Measurements from ENCODE around the gene KCNMA1.
A peak's percentile ranks its signal among the peaks of the same experiment; 100 is the strongest.

Gene KCNMA1

GRCh38 chr10:77446700-77447099 is 190.9 kb downstream of the KCNMA1 start:
- DNase-seq (ENCODE audit: low spot score): no peak

DNA sequence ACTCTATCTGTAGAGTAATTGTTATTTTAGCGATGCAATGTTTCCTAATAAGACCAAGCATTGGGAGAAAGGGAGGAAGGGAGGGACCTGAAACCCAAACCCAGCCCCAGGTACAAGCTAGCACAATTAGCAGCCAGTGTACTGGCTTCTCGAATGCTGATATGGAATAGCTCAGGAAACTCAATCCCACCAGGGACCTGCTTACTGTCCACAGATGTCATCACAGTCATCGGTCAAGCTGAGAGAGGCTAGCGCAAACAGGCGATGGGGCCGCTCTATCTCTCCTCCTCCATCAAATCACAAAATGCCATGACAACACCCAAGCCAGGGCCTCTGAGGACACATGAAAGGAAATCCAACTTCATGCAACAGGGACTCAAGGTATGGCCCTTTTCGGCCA is 192.1 kb downstream of the KCNMA1 start:
- no peak for DNase-seq (ENCODE audit: low spot score)

GRCh38 chr10:77444041-77444440 is 193.6 kb downstream of the KCNMA1 start:
- no peak for DNase-seq (ENCODE audit: low spot score)

DNA sequence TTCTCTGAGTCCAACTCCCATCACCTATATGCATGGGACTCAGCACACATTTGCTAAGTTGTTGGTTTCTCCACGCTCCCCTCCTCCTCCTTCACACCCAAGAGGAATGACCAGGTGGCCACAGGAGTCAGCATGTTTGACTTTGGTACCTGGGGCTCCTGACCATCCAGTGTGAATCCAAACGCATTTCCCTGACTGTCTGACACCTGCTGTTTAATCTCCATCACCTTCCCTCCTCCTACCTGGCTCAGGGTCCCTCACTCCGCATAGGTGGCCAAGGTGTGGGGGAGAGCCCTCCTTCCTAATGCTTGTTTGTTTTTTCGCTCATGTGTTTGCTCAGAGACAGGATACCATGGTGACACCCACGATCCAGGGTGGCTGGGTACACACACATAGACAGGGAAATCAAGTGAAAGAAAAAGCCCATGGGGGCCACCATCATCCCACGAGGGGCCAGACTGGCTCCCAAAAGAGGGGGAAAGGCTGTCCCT is 194.9 kb downstream of the KCNMA1 start:
- no peak for DNase-seq (ENCODE audit: low spot score)

- no peak for DNase-seq (ENCODE audit: low spot score)
These were observed 196.0 kb downstream of the KCNMA1 start for GRCh38 chr10:77441353-77442166.

DNA sequence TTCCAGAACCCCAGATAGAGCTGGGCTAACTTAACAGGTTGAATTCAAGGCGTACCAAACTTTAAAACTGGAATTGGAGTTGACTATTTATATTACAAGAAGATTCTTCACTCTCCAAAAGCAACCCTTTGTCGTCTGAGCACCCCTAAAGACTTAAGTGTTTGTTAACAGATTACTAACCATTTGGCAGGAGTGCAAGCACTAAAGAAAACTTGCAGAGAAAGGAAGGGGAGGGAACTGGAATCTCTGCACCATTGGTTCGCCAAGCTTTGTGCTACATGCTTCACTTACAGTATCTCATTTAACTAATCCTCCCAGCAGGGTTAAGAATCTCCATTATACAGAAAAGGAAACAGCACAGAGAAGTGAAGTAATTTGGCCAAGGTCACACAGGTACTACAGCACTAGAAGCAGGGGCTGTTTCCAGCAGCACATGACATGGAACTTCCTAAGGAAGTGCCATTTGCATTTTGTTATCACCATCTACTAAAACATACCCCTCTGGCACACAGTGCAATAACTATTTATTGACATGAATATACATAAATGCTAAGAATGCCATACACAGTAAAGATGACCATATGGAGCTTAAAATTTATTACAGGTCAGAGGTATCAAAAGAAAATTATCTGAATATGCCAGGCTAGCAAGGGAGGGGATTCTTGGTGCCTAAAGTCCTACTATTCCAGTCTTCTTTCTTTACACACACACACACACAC is 201.2 kb downstream of the KCNMA1 start:
- DNase-seq (ENCODE audit: low spot score): no peak

GRCh38 chr10:77433546-77433945 is 204.1 kb downstream of the KCNMA1 start:
- no peak for DNase-seq (ENCODE audit: low spot score)

DNA sequence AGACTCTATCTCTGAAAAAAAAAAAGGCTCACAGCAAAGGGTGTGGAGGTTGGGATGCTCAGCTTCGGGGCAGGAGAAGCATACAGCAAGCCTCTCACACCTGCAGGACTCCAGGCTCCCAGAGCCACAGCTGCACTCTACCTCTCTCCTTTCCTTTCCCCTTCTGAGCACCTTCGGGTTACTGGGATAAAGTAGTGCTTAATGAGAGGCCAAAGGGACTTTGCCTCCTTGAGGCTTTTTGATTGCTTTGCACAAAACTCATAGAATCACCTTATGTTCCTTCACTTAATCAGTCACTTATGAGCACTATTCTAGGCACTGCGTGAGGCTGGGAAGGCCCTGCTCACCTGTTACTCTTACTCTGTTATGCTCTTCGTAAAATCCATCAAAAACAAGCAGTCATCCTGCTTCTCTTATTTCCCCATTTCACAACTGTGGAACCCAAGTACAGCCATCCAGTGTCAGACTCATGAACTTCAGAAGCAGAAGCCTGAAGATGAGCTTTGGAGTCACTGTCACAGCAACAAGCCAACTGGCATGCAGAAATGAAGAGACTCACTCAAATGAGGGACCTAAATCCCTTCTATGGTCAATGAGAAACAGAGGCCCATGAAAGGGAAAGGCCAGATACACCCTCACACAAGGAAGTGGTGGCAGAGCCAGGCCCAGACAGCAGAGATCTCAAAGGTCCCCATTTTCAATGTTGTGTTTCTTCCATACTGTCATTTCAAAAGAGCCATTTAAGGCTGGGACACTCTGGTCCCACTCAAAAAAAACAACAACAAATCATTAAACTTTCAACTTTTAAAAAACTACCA is 205.4 kb downstream of the KCNMA1 start:
- no peak for DNase-seq (ENCODE audit: low spot score)

DNA sequence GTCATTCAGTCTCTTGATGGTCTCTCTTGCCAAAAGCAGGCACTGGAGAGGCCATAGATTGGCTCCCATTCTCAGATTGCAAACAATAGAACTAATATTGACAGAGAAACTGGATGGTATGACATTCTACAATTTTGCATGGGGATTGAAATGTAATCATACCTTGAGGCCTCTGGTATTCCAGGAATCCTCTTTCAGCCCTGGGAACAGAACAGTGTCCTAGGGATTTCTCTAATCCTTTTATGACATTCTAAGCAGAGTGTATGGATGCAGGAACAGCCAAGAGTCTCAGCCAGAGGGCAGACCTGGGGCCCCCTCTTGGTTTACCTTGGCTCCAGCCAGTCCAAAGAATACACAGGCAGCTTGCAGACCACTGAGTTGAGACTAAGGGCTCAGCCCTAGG is 206.4 kb downstream of the KCNMA1 start:
- DNase-seq (ENCODE audit: low spot score): no peak

GRCh38 chr10:77430530-77430929 is 207.1 kb downstream of the KCNMA1 start:
- no peak for DNase-seq (ENCODE audit: low spot score)

GRCh38 chr10:77428691-77429395 is 208.8 kb downstream of the KCNMA1 start:
- DNase-seq (ENCODE audit: low spot score): peak; percentile 30

DNA sequence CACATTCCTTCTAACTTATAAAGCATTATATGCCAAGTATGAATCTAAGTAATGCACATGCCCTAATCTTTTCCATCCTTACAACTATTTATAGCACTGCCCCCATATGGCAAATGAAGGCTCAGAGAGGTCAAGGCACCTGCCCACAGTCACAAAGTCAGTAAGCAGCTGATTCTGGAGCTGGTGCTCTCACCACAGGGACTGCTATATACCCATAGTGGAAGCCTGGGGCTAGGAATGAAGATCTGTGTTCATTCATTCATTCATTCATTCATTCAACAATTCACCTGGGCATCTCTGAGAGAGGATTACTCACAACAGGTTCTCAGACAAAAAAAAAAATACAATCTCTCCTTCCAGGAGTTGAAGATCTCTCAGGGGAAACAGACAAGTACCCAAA is 213.4 kb downstream of the KCNMA1 start:
- no peak for DNase-seq (ENCODE audit: low spot score)

GRCh38 chr10:77422491-77423338 is 214.9 kb downstream of the KCNMA1 start:
- DNase-seq (ENCODE audit: low spot score): no peak

DNA sequence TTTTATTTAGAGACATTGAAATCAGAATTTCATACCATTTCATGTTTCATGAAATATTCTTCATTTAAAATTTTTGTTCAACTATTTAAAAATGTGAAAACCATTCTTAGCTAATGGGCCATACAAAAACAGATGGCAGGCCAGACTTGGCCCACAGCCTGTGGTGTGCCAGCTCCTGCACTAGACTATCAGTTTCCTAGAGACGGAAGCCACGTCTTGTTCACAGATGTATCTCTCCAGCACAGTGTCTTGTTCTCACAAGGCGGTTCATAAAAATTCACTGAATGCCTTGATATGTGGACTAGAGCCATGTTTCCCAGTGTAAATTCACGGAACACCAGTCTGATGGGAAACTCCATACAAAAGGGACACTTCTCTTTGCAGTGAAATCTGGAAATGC is 216.0 kb downstream of the KCNMA1 start:
- DNase-seq (ENCODE audit: low spot score): no peak

GRCh38 chr10:77420947-77421523 is 216.6 kb downstream of the KCNMA1 start:
- no peak for DNase-seq (ENCODE audit: low spot score)

- DNase-seq (ENCODE audit: low spot score): no peak
These were observed 217.6 kb downstream of the KCNMA1 start for GRCh38 chr10:77419979-77420378.

DNA sequence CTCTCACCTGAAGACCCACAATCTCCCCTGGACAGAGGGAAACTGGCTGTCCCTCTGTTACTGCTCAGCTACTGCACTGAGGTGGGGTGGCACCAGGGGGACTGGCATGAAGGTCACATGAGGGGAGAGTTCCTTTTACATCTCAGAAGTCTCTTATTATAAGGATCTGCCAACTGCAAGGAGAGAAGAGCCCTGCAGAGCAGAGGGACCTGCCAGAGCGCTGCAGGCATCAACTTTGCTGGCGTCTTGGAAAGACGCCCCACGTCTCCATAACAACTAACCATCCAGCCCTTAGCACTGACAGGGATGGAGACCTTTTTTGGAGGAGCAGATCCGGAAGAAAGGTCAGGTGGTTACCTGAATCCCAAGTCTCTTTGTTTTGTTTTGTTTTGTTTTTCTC is 218.6 kb downstream of the KCNMA1 start:
- DNase-seq (ENCODE audit: low spot score): no peak

GRCh38 chr10:77417806-77418640 is 219.6 kb downstream of the KCNMA1 start:
- no peak for DNase-seq (ENCODE audit: low spot score)

DNA sequence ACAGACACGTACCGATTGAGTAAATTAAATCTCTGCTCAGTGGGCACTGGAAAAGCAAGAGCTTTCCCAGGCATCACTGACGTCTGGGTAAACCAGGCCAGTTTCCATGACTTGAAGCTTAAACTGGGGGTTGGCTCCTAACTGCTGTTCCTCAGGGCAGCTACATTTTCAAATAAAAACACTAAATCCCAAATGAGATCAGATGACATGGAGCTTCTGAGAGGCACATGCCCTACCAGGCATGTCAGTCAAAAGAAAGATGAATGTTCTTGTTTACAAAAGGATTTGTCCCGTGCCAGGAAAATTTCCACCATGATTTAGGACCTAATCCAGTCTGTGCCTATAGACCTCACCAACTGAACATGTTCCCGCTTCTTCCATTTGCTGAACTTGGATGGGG is 220.2 kb downstream of the KCNMA1 start:
- no peak for DNase-seq (ENCODE audit: low spot score)

All from kidney tubule cell (primary cell).